ENCODE data around the gene MRM2. TPM values are rescaled to one million over a fixed set of nuclear protein-coding genes. Genes with fewer than 3 reads are reported as not detected.
"Not testable (repeated sequence)": the region's sequence is repeated elsewhere in the genome, so short reads cannot be mapped to it uniquely, and the experiment has no call there.

The MRM2 gene
- polyA plus RNA-seq, 1 donor from 2014 or later, result 21.4 TPM

DNA sequence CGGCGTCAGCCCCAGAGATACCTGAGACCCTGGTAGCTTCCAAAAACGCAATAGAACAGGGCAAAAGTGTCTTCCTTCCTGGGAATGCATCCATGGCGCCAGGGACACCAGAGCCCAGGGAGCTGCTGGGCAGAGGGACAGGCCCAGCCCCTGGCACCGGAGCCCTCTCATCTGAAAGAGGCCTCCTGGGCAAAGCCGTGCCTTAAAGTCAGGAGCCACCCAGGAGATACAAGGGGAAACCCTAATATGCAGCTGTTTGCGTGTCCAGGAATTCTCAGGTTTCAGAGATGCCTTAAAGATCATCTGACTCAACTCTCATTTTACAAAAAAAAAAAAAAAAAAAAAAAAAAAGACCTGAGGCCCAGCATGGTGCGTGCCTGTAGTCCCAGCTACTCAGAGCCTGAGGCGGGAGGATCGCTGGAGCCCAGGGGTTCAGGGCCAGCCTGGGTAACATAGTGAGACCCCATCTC, 28.0 kb upstream of the MRM2 start:
- H3K79me2 ChIP-seq (replicated peaks; ENCODE audit: insufficient read depth, low read length), result no peaks in the 10 kb centered on the region
- H4K20me1 ChIP-seq (ENCODE audit: insufficient read depth), result no peaks in the 10 kb centered on the region
- no peaks in the 10 kb centered on the region for H3K9me2 ChIP-seq (ENCODE audit: insufficient read depth, low read length)
- no peak overlapping the region for H3K4me2 ChIP-seq (ENCODE audit: low read length)
- no peaks in the 10 kb centered on the region for H3K36me3 ChIP-seq (ENCODE audit: insufficient read depth, low read length)
- H2AFZ ChIP-seq (ENCODE audit: low read depth, low read length), result no peak overlapping the region
- H3F3A ChIP-seq (ENCODE audit: insufficient read depth, low read length, poor library complexity, severe bottlenecking), result no peaks in the 10 kb centered on the region
- TF ChIP-seq, protein P1, sequence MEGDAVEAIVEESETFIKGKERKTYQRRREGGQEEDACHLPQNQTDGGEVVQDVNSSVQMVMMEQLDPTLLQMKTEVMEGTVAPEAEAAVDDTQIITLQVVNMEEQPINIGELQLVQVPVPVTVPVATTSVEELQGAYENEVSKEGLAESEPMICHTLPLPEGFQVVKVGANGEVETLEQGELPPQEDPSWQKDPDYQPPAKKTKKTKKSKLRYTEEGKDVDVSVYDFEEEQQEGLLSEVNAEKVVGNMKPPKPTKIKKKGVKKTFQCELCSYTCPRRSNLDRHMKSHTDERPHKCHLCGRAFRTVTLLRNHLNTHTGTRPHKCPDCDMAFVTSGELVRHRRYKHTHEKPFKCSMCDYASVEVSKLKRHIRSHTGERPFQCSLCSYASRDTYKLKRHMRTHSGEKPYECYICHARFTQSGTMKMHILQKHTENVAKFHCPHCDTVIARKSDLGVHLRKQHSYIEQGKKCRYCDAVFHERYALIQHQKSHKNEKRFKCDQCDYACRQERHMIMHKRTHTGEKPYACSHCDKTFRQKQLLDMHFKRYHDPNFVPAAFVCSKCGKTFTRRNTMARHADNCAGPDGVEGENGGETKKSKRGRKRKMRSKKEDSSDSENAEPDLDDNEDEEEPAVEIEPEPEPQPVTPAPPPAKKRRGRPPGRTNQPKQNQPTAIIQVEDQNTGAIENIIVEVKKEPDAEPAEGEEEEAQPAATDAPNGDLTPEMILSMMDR (IDR thresholded peaks at IDR 0.05; ENCODE audit: poor library complexity, severe bottlenecking), result no peak
- TF ChIP-seq EP300 (conservative IDR thresholded peaks at IDR 0.05; ENCODE audit: poor library complexity, severe bottlenecking), result no peak
- TF ChIP-seq, protein P2, sequence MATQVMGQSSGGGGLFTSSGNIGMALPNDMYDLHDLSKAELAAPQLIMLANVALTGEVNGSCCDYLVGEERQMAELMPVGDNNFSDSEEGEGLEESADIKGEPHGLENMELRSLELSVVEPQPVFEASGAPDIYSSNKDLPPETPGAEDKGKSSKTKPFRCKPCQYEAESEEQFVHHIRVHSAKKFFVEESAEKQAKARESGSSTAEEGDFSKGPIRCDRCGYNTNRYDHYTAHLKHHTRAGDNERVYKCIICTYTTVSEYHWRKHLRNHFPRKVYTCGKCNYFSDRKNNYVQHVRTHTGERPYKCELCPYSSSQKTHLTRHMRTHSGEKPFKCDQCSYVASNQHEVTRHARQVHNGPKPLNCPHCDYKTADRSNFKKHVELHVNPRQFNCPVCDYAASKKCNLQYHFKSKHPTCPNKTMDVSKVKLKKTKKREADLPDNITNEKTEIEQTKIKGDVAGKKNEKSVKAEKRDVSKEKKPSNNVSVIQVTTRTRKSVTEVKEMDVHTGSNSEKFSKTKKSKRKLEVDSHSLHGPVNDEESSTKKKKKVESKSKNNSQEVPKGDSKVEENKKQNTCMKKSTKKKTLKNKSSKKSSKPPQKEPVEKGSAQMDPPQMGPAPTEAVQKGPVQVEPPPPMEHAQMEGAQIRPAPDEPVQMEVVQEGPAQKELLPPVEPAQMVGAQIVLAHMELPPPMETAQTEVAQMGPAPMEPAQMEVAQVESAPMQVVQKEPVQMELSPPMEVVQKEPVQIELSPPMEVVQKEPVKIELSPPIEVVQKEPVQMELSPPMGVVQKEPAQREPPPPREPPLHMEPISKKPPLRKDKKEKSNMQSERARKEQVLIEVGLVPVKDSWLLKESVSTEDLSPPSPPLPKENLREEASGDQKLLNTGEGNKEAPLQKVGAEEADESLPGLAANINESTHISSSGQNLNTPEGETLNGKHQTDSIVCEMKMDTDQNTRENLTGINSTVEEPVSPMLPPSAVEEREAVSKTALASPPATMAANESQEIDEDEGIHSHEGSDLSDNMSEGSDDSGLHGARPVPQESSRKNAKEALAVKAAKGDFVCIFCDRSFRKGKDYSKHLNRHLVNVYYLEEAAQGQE (IDR thresholded peaks at IDR 0.05; ENCODE audit: borderline replicate concordance), result no peak
- no peak for TF ChIP-seq POLR2AphosphoS5 (IDR thresholded peaks at IDR 0.05)
- no peak for TF ChIP-seq MXI1 (conservative IDR thresholded peaks at IDR 0.05; ENCODE audit: poor library complexity, severe bottlenecking)
- no peak for TF ChIP-seq EZH2 (IDR thresholded peaks at IDR 0.05; ENCODE audit: borderline replicate concordance, insufficient read depth, low read length, poor library complexity, severe bottlenecking)
- no peak for TF ChIP-seq TAF1 (IDR thresholded peaks at IDR 0.05; ENCODE audit: low read depth)
- no peak for TF ChIP-seq SMC3 (conservative IDR thresholded peaks at IDR 0.05; ENCODE audit: poor library complexity)
- H3K9ac ChIP-seq (ENCODE audit: low read length), result no peak overlapping the region
- no peak overlapping the region for H3K4me3 ChIP-seq (ENCODE audit: low read length)
- no peaks in the 10 kb centered on the region for H3K9me3 ChIP-seq (ENCODE audit: low read length)
- no peaks in the 10 kb centered on the region for H3K27me3 ChIP-seq (ENCODE audit: insufficient read depth, low read depth, low read length)
- no peak overlapping the region for H3K27ac ChIP-seq (ENCODE audit: low read length)

DNA sequence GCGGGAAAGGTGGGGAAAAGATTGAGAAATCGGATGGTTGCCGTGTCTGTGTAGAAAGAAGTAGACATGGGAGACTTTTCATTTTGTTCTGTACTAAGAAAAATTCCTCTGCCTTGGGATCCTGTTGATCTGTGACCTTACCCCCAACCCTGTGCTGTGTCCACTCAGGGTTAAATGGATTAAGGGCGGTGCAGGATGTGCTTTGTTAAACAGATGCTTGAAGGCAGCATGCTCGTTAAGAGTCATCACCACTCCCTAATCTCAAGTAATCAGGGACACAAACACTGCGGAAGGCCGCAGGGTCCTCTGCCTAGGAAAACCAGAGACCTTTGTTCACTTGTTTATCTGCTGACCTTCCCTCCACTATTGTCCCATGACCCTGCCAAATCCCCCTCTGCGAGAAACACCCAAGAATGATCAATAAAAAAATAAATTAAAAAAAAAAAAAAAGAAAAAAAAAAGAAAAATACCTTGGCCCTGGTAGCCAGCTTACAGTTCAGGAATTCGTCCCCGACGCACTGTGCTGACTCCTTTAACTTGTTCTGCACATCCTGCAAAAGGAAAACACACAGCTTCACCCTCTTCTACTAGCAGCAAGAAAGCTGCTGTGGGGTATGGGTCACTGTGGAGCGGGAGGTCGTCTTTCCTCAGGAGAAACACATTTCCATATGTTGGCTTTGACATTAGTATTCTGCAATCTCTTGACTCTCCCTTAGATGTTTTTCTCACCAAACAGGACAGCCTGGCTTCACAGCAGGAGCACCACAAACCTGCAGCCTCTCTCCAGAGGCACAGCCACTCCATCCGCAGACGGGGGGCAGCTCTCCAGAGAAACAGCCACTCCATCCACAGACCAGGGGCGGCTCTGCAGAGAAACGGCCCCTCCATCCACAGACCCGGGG, 27.3 kb upstream of the MRM2 start:
- not testable (repeated sequence) for H3K9me3 ChIP-seq (ENCODE audit: low read length); H4K20me1 ChIP-seq (ENCODE audit: insufficient read depth); H3K4me3 ChIP-seq (ENCODE audit: low read length); H3K36me3 ChIP-seq (ENCODE audit: insufficient read depth, low read length); H3K4me2 ChIP-seq (ENCODE audit: low read length); H3K79me2 ChIP-seq (replicated peaks; ENCODE audit: insufficient read depth, low read length); H3K9ac ChIP-seq (ENCODE audit: low read length); H3F3A ChIP-seq (ENCODE audit: insufficient read depth, low read length, poor library complexity, severe bottlenecking); H3K27me3 ChIP-seq (ENCODE audit: insufficient read depth, low read depth, low read length); H2AFZ ChIP-seq (ENCODE audit: low read depth, low read length); H3K9me2 ChIP-seq (ENCODE audit: insufficient read depth, low read length); H3K27ac ChIP-seq (ENCODE audit: low read length)
